Kidney tubule cell (primary cell): Measurements from ENCODE around the gene CALY.

Experiments used
- DNase-seq: peaks from one replicate; pipeline ENCODE4 v3.0.0-alpha.2; 2018; ENCODE audit warnings: low spot score

CALY gene

DNA sequence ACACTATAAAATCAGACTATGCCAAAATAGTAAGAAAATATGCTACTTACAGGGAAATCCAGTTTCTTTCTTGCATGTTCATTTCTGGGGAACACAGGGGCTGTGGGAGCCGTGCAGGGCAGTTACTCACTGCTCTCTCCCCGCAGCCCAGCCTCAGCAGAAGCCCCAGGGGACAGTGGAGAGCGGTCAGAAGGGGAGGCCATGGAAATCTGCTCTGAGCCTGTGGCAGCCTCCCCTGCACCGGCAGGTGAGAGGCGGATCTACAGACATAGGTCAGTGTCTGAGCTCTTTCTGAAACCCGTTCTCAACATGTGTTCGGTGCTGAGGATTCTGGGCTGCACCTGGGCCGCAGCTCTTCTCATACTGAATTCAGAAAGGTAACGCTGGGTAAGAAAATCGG lies 25.1 kb downstream of the CALY start:
- no peak for DNase-seq

- no peak for DNase-seq
Observed at GRCh38 chr10:133310789-133311188, 25.9 kb downstream of the CALY start.

DNA sequence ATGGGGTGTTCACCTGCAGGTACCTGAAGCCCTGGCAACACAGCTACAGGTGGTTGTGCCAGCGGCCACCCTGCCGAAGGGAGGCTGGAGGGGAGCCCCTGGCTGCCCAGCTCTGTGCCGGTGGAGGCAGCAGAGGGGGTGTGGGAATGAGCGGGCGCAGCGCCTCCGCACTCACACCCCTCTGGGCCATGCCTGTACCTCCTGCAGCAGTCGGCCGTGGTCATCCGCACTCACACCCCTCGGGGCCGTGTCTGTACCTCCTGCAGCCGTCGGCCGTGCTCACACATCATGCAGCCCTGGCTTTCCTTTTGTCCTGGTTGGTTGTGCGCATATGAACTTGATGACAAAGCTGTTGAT lies 26.3 kb downstream of the CALY start:
- no peak for DNase-seq

- DNase-seq: no peak
Observed at GRCh38 chr10:133309720-133310398, 26.8 kb downstream of the CALY start.

DNA sequence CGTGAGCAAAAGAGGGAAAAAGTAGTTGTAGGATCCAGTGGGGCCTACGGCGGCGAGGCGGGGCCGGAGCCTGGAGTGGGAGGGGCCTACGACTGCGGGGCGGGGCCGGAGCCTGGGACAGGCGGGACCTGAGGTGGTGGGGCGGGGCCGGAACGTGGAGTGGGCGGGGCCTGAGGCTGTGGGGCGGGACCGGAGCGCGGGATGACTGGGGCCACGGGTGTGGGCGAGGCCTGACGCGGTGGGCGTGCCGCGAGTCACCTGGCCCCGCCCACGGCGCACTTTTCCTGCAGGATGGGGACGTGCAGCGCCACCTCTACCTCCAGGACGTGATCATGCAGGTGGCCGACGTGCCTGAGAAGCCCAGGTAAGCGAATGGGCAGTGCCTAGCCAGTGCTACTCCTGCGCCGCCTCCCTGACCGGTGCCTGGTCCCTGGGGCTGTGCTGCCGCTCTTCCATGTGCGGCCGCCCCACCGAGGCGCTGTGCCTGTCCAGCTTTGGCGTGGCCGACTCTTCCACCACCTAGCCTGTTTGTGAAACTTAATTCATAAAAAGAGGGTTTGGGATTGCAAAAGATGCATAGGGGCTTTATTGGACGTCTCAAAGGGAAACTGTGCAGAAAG lies 27.5 kb downstream of the CALY start:
- peak; percentile 91 for DNase-seq

DNA sequence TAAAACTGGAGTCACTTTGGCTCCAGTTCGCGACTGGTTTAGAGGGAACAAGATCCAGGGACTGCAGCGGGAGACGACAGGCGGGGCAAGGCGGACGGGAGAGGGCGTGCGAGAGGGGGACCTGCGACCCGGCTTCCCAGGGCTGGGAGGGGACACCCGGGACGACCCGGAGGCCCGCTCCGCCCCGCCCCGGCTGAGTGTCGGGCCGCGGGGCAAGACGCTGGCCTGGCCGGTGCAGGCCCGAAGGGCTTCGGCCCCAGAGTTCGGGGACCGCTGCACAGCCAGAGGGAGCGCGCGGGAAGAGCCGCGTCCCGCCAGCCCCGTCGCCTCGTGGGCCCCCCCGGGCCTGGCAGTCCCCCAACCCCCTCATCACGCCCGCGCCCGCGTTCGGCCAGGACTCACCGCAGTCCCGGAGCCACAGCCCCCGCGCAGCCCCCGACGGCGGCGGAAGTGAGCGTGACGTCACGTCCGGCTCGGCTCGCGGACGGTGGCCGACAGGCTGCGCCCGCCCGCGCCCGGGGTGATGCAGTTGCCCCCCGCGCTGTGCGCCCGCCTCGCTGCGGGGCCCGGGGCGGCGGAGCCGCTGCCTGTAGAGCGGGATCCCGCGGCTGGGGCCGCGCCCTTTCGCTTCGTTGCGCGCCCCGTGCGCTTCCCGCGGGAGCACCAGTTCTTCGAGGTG lies 28.1 kb downstream of the CALY start, which contains the start of the genes TUBGCP2 and ZNF511:
TSS of gene TUBGCP2 (minus strand) at position 452 of the 679 bp plus-strand sequence. CDS start 5,931 bp downstream, outside the sequence.
TSS of gene ZNF511 (plus strand) at position 494 of the 679 bp plus-strand sequence. CDS start at position 524, 30 bp downstream.
- peak; percentile 86 for DNase-seq

DNA sequence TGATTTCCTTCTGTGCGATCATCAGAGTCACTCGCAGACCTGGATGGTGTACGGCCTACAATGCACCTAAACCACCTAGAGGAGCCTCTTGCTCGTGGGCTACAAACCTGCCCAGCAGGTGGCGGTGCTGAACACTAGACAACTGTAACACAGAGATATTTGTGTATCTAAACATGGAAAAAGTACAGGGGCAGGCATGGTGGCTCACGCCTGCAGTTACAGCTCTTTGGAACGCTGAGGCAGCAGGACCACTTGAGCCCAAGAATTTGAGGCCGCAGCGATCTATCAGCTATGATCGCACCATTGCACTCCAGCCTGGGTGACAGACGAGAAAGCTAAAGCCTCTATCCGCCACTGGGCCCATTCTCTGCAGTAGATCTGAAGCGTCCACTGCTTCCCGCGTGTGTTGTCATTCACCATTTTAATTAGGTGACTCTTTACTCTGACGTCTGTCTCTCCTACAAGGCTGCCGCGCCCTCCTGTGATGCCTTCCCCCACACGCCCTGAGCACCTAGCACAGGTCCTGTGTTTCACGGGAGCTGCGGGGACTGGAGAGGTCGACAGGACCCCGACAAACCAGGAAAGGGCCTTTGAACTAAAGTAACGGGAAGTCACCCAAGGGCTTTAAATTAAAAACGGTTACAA lies 28.8 kb downstream of the CALY start:
- peak; percentile 89 for DNase-seq

GRCh38 chr10:133306941-133307379 lies 29.7 kb downstream of the CALY start:
- DNase-seq: peak; percentile 66

GRCh38 chr10:133306097-133306476 lies 30.6 kb downstream of the CALY start:
- no peak for DNase-seq

- no peak for DNase-seq
Observed at GRCh38 chr10:133303206-133303605, 33.5 kb downstream of the CALY start.

DNA sequence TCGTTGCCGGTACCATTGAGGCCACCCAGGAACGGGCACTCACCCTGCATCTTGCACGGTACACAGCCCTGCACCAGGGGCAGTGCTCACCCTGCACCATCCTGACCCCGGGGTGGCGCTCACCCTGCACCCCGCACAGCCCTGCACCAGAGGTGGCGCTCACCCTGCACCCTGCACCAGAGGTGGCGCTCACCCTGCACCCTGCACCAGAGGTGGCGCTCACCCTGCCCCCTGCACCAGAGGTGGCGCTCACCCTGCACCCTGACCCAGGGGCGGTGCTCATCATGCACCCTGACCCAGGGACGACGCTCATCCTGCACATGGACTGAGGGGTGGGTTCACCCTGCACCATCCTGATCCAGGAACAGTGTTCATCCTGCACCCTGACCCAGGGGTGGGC lies 34.5 kb downstream of the CALY start:
- no peak for DNase-seq

DNA sequence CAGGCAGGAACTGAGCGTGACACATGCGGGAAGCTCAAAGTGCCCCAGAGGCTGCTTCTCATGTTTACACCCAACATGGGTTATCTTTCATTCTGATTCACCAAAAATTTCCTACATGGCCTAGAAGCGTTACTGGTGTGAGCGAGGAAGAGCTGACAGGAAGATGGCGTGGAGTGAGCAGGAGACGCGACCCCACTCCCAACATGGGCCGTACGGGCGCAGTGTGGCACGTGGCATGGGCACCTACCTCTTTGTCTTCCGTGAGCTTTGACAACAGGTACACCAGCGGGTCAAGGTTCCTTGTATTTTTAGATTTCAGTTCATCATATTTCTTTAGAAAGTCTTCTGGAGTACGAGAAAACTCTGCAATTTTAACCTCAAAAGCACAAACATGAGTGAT lies 37.0 kb downstream of the CALY start:
- no peak for DNase-seq

GRCh38 chr10:133299224-133299623 lies 37.5 kb downstream of the CALY start:
- DNase-seq: no peak

DNA sequence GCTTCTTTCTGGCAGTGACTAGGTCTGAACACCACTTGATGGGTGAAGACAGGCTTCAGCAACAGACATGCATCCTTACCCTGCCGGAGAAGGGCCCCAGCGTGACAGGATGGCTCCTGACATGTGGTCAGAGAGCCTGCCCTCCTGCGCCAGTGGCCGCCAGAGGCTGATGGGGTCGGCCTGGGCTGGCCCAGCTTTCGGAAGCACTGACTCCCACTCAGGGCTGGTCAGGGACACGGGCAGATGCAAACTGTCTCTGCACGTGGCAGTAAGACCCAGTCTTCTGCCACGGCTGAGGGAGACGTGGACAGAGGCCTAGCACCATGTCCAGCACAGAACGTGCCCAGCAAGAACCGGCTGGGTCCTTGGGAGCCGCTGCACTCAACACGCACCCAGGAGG lies 38.2 kb downstream of the CALY start:
- no peak for DNase-seq

- no peak for DNase-seq
Observed at GRCh38 chr10:133297504-133297903, 39.2 kb downstream of the CALY start.

DNA sequence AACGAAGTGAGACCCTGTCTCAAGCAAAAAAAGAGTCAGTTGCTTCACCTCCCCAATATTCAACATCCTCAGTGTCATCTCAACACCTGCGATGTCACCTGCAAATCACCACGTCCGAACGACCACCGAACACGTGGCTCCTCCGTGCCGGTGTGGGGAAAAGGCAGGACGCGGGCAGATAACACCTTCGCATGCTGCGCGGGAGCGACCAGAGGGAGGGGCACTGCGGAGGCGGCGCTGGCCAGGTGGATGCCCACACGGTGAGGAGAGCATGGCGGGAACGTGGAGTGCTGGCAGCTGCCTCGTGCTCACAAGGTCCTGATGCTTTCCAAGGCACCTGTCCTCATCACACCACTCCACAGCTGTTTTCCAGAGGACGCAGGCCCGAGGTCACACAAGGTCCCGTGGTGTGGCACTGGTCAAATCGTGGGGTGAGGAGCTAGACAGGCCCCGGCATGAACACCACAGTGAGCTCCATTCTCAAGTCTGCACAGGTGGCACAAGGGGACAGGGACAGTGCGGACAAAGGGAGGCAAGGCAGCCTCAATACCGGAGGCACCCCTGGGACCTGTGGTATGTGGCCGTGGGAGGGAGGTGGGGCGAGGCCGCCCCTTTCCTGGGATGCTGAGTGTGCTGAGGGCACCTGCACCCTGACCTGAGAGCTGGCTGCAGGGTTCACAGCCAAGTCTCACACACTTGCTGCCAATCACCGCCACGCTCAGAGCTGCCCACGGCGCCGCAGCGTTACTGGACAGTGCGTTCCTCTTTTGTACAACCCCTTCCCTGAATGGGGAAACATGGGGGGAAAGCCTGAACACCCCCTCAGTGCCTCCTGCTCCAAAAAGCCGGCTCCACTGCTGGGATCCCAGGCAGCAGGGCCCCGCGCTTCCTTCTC lies 41.0 kb downstream of the CALY start:
- DNase-seq: no peak

DNA sequence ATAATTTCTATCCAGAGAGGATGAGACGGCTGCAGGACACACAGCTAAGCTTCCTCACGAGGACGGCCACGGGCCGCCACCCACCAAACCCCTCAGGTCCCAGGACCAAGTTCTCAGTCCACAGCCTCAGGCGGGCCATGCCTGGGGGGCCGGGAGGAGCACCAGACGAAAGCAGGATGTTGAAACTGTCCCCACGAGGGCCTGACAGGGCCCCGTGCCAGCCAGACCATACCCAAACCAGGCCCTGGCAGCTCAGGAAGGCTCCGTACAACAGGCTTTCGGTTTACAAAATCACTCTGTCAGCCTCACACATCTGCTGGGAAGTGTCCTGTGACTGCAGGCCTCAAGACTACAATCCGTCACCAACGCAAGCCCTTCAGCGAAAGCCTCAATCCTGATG lies 42.5 kb downstream of the CALY start:
- no peak for DNase-seq

GRCh38 chr10:133293810-133294119 lies 42.9 kb downstream of the CALY start:
- no peak for DNase-seq

DNA sequence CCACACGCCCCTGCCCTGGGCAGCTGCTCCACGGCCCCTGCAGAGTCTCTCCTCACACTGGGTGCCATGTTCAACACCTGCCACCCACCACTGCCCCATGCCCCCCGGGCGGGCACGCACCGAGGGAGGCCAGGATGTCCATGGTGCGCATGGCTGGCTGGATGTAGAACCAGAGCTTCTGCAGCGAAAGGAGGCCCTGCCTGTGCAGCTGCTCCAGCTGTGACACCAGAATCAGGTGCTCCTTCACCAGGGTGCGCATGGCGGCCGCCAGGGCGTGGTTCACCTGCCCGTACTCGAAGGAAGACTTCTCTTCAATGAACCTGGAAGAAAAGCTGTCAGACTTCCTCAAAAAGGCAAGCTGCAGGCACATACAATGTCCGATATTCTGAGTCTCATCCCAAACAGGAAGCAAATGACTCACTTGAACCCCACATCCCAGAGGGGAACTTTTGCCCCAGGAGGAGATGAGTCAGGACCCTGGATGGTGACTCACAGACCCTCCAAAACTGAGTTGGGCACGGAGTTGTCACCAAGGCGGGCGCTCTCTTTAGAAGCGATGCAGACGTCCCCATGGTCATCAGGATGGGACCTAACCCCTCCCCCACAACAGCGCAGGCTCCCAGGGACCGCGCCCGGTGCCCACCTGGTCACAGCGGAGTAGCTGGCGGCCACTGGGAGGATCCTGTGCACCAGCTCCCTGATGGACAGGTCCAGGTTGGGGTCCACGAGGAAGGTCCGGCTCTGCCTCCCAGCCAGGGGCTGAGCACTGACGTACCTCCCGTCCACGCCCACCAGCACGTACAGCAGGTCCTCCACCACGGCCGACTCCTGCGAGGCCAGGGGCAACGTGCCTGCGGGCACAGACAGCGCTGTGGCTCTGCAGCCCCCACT lies 43.5 kb downstream of the CALY start:
- DNase-seq: peak; percentile 64

DNA sequence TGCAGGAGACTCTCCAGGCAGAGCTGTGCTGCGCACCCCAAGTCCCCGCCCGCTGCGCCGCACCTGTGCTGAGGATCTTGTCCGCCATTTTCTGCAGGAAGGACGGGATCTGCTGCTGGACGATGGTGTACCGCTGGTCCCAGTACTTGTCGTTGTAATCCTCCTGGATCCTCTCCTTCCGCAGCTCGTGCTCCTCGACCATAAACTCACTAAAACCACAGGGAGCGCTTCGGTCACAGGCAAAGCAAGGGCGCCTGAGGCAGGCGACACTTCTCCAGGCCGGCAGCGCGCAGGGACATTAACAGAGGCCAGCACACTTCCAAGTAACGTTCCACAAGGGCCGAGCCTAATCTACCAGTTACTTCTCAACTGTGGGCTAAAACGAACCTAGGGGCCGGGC lies 46.9 kb downstream of the CALY start:
- DNase-seq: no peak
